ENCODE results near the gene R3HDML.

DNA sequence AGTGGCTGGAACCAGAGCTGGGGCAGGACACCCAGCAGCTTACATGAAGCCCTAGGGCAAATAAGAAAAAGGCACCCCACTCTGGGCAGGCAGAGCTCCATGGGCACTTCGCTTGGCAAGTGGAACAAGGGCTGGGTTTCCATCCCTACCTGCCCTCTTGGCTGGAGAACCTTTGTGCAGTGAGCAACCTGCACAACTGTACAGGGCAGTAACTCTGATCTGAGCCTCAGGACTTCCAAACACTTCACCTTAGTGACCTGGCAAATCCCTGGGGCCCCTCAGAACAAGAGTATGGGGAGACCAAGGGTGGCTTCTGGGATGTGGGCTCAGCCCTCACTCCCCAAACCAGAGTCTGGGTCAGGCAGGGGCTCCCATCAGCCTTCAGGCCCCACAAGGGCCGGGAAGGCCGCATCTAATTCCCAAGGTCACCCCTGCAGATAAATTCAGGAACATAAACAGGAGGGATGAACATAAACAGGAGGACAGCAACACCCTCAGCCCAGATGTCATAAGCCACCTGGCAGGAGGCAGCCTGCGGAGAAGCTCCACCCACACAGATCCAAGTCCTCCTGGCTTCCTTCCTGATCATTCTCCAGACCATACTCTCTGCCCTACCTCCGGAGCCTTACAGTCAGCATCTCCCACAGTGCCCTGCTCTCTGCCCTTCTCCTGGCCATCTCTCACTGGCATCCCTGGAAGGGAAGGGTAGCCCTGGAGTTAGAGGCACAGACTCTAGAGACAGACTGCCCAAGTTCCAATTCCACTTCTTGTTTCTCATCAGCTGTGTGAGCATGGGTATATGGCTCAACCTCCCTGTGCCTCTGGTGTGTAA lies 56.1 kb downstream of the R3HDML start:
- TF ChIP-seq, protein P1, sequence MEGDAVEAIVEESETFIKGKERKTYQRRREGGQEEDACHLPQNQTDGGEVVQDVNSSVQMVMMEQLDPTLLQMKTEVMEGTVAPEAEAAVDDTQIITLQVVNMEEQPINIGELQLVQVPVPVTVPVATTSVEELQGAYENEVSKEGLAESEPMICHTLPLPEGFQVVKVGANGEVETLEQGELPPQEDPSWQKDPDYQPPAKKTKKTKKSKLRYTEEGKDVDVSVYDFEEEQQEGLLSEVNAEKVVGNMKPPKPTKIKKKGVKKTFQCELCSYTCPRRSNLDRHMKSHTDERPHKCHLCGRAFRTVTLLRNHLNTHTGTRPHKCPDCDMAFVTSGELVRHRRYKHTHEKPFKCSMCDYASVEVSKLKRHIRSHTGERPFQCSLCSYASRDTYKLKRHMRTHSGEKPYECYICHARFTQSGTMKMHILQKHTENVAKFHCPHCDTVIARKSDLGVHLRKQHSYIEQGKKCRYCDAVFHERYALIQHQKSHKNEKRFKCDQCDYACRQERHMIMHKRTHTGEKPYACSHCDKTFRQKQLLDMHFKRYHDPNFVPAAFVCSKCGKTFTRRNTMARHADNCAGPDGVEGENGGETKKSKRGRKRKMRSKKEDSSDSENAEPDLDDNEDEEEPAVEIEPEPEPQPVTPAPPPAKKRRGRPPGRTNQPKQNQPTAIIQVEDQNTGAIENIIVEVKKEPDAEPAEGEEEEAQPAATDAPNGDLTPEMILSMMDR (IDR thresholded peaks at IDR 0.05; ENCODE audit: insufficient read depth, low read length), result no peak
- TF ChIP-seq, protein P2, sequence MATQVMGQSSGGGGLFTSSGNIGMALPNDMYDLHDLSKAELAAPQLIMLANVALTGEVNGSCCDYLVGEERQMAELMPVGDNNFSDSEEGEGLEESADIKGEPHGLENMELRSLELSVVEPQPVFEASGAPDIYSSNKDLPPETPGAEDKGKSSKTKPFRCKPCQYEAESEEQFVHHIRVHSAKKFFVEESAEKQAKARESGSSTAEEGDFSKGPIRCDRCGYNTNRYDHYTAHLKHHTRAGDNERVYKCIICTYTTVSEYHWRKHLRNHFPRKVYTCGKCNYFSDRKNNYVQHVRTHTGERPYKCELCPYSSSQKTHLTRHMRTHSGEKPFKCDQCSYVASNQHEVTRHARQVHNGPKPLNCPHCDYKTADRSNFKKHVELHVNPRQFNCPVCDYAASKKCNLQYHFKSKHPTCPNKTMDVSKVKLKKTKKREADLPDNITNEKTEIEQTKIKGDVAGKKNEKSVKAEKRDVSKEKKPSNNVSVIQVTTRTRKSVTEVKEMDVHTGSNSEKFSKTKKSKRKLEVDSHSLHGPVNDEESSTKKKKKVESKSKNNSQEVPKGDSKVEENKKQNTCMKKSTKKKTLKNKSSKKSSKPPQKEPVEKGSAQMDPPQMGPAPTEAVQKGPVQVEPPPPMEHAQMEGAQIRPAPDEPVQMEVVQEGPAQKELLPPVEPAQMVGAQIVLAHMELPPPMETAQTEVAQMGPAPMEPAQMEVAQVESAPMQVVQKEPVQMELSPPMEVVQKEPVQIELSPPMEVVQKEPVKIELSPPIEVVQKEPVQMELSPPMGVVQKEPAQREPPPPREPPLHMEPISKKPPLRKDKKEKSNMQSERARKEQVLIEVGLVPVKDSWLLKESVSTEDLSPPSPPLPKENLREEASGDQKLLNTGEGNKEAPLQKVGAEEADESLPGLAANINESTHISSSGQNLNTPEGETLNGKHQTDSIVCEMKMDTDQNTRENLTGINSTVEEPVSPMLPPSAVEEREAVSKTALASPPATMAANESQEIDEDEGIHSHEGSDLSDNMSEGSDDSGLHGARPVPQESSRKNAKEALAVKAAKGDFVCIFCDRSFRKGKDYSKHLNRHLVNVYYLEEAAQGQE (IDR thresholded peaks at IDR 0.05; ENCODE audit: insufficient replicate concordance, low read depth), result no peak
- TF ChIP-seq POLR2AphosphoS5 (IDR thresholded peaks at IDR 0.05; ENCODE audit: low read depth), result no peak
- TF ChIP-seq GABPA (IDR thresholded peaks at IDR 0.05; ENCODE audit: low read depth), result no peak
- TF ChIP-seq SPI1 (IDR thresholded peaks at IDR 0.05; ENCODE audit: borderline replicate concordance, low read depth), result no peak

All from HL-60 (cell line).